ENCODE results near the gene S100A11.

S100A11 gene

GRCh38 chr1:152000964-152001630, 35.7 kb downstream of the S100A11 start:
- no peaks in the 10 kb centered on the region for H3K9me2 ChIP-seq (replicated peaks; ENCODE audit: insufficient read depth, low read length)
- H3K4me2 ChIP-seq (ENCODE audit: low read depth, low read length, poor library complexity, severe bottlenecking): no peak overlapping the region
- H3K36me3 ChIP-seq (ENCODE audit: low read length): no peaks in the 10 kb centered on the region
- H3K9me3 ChIP-seq (ENCODE audit: insufficient read depth, low read length): no peaks in the 10 kb centered on the region
- H4K20me1 ChIP-seq (ENCODE audit: low read depth, low read length): no peaks in the 10 kb centered on the region
- H3K27me3 ChIP-seq (ENCODE audit: low read length): no peaks in the 10 kb centered on the region
- no peak overlapping the region for H3K9ac ChIP-seq (ENCODE audit: low read length)
- no peak overlapping the region for H3K4me3 ChIP-seq (ENCODE audit: insufficient read depth, low read length, poor library complexity, severe bottlenecking)
- no peaks in the 10 kb centered on the region for H3K79me2 ChIP-seq (ENCODE audit: insufficient read depth, low read length)
- H3F3A ChIP-seq (ENCODE audit: insufficient read depth): peaks cover 1% of the 10 kb centered on the region
- no peak overlapping the region for H3K27ac ChIP-seq (ENCODE audit: low read depth, low read length)
- no peak overlapping the region for H2AFZ ChIP-seq (ENCODE audit: low read depth, low read length, severe bottlenecking)
- TF ChIP-seq CTCF (IDR thresholded peaks at IDR 0.05; ENCODE audit: insufficient read depth, low read length, poor library complexity, severe bottlenecking) (no peak), EZH2phosphoT487 (conservative IDR thresholded peaks at IDR 0.05; ENCODE audit: low read length) (no peak)

GRCh38 chr1:151998611-151999362, 38.0 kb downstream of the S100A11 start:
- H3K79me2 ChIP-seq (ENCODE audit: insufficient read depth, low read length): no peaks in the 10 kb centered on the region
- H3K9ac ChIP-seq (ENCODE audit: low read length): no peak overlapping the region
- H3F3A ChIP-seq (ENCODE audit: insufficient read depth): peaks cover 10% of the 10 kb centered on the region
- no peaks in the 10 kb centered on the region for H3K27me3 ChIP-seq (ENCODE audit: low read length)
- H4K20me1 ChIP-seq (ENCODE audit: low read depth, low read length): no peaks in the 10 kb centered on the region
- no peaks in the 10 kb centered on the region for H3K36me3 ChIP-seq (ENCODE audit: low read length)
- no peak overlapping the region for H3K4me2 ChIP-seq (ENCODE audit: low read depth, low read length, poor library complexity, severe bottlenecking)
- H3K27ac ChIP-seq (ENCODE audit: low read depth, low read length): no peak overlapping the region
- no peaks in the 10 kb centered on the region for H3K9me3 ChIP-seq (ENCODE audit: insufficient read depth, low read length)
- no peaks in the 10 kb centered on the region for H3K9me2 ChIP-seq (replicated peaks; ENCODE audit: insufficient read depth, low read length)
- H3K4me3 ChIP-seq (ENCODE audit: insufficient read depth, low read length, poor library complexity, severe bottlenecking): no peak overlapping the region
- TF ChIP-seq EZH2phosphoT487 (conservative IDR thresholded peaks at IDR 0.05; ENCODE audit: low read length) (no peak), CTCF (IDR thresholded peaks at IDR 0.05; ENCODE audit: insufficient read depth, low read length, poor library complexity, severe bottlenecking) (no peak)
- H2AFZ ChIP-seq (ENCODE audit: low read depth, low read length, severe bottlenecking): no peak overlapping the region

DNA sequence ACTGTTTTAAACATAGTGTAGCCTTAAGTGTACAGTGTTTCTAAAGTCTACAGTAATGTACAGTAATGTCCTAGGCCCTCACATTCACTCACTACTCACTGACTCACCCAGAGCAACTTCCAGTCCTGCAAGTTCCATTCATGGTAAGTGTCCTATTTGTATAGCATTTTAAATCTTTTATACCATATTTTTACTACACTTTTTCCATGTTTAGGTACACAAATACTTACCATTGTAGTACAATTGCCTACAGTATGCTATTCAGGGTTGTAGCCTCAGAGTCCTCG, 39.6 kb downstream of the S100A11 start:
- peaks cover 10% of the 10 kb centered on the region for H3F3A ChIP-seq (ENCODE audit: insufficient read depth)
- H2AFZ ChIP-seq (ENCODE audit: low read depth, low read length, severe bottlenecking): no peak overlapping the region
- no peak overlapping the region for H3K27ac ChIP-seq (ENCODE audit: low read depth, low read length)
- H3K9ac ChIP-seq (ENCODE audit: low read length): no peak overlapping the region
- no peak overlapping the region for H3K4me2 ChIP-seq (ENCODE audit: low read depth, low read length, poor library complexity, severe bottlenecking)
- H3K79me2 ChIP-seq (ENCODE audit: insufficient read depth, low read length): no peaks in the 10 kb centered on the region
- H4K20me1 ChIP-seq (ENCODE audit: low read depth, low read length): no peaks in the 10 kb centered on the region
- no peaks in the 10 kb centered on the region for H3K9me3 ChIP-seq (ENCODE audit: insufficient read depth, low read length)
- H3K4me3 ChIP-seq (ENCODE audit: insufficient read depth, low read length, poor library complexity, severe bottlenecking): no peak overlapping the region
- H3K9me2 ChIP-seq (replicated peaks; ENCODE audit: insufficient read depth, low read length): no peaks in the 10 kb centered on the region
- no peaks in the 10 kb centered on the region for H3K27me3 ChIP-seq (ENCODE audit: low read length)
- TF ChIP-seq CTCF (IDR thresholded peaks at IDR 0.05; ENCODE audit: insufficient read depth, low read length, poor library complexity, severe bottlenecking): no peak
- no peak for TF ChIP-seq EZH2phosphoT487 (conservative IDR thresholded peaks at IDR 0.05; ENCODE audit: low read length)
- no peaks in the 10 kb centered on the region for H3K36me3 ChIP-seq (ENCODE audit: low read length)

All from SU-DHL-6 (cell line).